ENCODE results near the gene KCNN3. TPM values are rescaled to one million over a fixed set of nuclear protein-coding genes. Genes with fewer than 3 reads are reported as not detected.

The KCNN3 gene
- total RNA-seq, 2 experiments from 2014 or later = 0.11 TPM; not detected in 1

DNA sequence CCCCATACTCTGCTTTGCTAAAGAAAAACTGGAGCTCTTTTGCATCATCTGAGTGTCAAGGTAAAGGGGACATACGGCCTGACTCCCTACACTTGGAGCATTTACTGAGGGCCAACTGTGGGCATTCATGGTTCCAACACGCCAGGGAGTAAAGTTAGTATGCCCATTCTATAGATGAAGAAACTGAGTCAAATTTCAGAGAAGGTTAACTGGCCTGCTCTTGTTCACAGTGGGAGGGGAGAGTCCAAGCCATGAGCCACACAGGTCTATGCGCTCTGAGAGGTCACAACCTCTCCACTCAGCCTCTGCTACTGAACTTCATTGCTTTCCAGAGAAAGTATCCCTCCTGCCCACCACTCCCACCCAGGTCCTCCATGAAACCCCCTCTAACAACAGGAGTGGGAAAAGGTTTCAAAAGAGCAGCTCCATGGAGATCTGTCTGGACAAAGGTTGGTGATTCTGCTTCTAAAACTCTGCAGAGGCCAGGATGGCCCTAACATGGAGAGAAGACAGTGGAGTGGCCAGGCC lies 6.8 kb upstream of the KCNN3 start:
- no peak overlapping the region for H3K27ac Mint-ChIP-seq
- POLR2A ChIA-PET = no interaction called here
- DNase-seq = no peak
- TF ChIP-seq CTCF (IDR thresholded peaks at IDR 0.05) = no peak
- H3K27me3 Mint-ChIP-seq = peaks cover 1% of the 10 kb centered on the region
- no peak overlapping the region for H3K4me3 Mint-ChIP-seq
- H3K4me1 Mint-ChIP-seq (ENCODE audit: low read depth) = peaks cover 4% of the 10 kb centered on the region
- no peaks in the 10 kb centered on the region for H3K9me3 Mint-ChIP-seq
- ATAC-seq = no peak
- H3K36me3 Mint-ChIP-seq (ENCODE audit: low read depth) = no peaks in the 10 kb centered on the region
- CTCF ChIA-PET = interaction anchor here (1.4 to 3.7 kb wide), 3 partner anchors 13 to 317 kb away, joined by 4 to 18 read pairs (median 18); no protein-coding TSS in a partner anchor
- intact Hi-C loops (cut with micrococcal nuclease) = loop anchor here (5.0 to 10.0 kb wide), 3 partner anchors 105 to 312 kb away; partner anchors contain the start of gene CHRNB2

GRCh38 chr1:154874465-154874864 lies 4.4 kb upstream of the KCNN3 start:
- CTCF ChIA-PET = interaction anchor here (0.9 to 3.2 kb wide), 10 partner anchors 9 to 315 kb away, joined by 3 to 18 read pairs (median 4); no protein-coding TSS in a partner anchor
- Mint-ChIP-seq H3K27ac (no peak overlapping the region), H3K4me3 (no peak overlapping the region), H3K27me3 (peaks cover 16% of the 10 kb centered on the region), H3K36me3 (ENCODE audit: low read depth) (no peaks in the 10 kb centered on the region), H3K9me3 (no peaks in the 10 kb centered on the region), H3K4me1 (ENCODE audit: low read depth) (peaks cover 22% of the 10 kb centered on the region)
- TF ChIP-seq CTCF (IDR thresholded peaks at IDR 0.05) = no peak
- POLR2A ChIA-PET = interaction anchor here (0.6 kb wide), 2 partner anchors 66 to 146 kb away, joined by 3 to 6 read pairs; no protein-coding TSS in a partner anchor
- DNase-seq = no peak
- intact Hi-C loops (cut with micrococcal nuclease) = loop anchor here (10.0 kb wide), 1 partner anchor 310 kb away; the partner anchor contains the start of gene CHRNB2
- no peak for ATAC-seq

DNA sequence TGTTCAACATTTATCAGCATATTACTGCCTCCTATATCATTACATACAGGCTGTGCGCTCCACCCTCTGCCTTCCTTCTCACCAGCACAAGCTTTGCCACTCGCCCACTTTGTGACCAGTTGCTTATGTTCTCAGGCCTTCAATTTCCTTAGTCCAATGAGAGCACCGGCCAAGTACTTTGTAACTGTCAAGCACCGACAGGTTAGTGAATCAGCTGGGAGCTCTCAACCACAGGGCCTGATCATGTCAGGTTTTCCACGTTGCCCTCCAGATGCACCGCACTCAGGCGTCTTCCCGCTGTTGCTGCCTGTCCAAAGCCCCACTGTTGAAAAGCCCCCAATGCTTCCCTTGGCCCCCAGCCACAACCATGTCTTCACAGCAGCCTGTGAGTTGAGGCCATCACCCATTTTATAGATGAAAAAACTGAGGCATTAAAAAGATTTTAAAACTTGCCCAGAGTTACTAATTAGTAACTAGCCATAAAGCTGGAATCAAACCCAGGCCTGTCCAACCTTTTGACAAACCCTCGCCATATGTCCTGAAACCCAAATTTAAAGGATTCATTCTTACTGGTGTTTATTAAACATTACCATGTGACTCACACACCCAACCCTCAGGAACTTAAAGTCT lies 3.4 kb upstream of the KCNN3 start:
- ChIA-PET CTCF (interaction anchor here (1.5 to 3.2 kb wide), 6 partner anchors 8 to 314 kb away, joined by 3 to 18 read pairs (median 10); no protein-coding TSS in a partner anchor), POLR2A (interaction anchor here (0.7 to 1.6 kb wide), 3 partner anchors 12 to 136 kb away, joined by 3 to 4 read pairs (median 3); no protein-coding TSS in a partner anchor)
- H3K27ac Mint-ChIP-seq = no peak overlapping the region
- DNase-seq = no peak
- H3K4me3 Mint-ChIP-seq = no peak overlapping the region
- H3K9me3 Mint-ChIP-seq = no peaks in the 10 kb centered on the region
- TF ChIP-seq CTCF (IDR thresholded peaks at IDR 0.05) = no peak
- no peaks in the 10 kb centered on the region for H3K36me3 Mint-ChIP-seq (ENCODE audit: low read depth)
- peaks cover 22% of the 10 kb centered on the region for H3K4me1 Mint-ChIP-seq (ENCODE audit: low read depth)
- H3K27me3 Mint-ChIP-seq = peaks cover 26% of the 10 kb centered on the region
- ATAC-seq = no peak
- intact Hi-C loops (cut with micrococcal nuclease) = loop anchor here (10.0 kb wide), 1 partner anchor 309 kb away; the partner anchor contains the start of gene CHRNB2

- TF ChIP-seq CTCF (IDR thresholded peaks at IDR 0.05) = no peak
- ChIA-PET CTCF (interaction anchor here (0.8 to 2.6 kb wide), 7 partner anchors 10 to 277 kb away, joined by 3 to 16 read pairs (median 3); no protein-coding TSS in a partner anchor), POLR2A (no interaction called here)
- Mint-ChIP-seq H3K27ac (no peak overlapping the region), H3K27me3 (peaks cover 30% of the 10 kb centered on the region), H3K4me3 (no peak overlapping the region), H3K9me3 (no peaks in the 10 kb centered on the region), H3K36me3 (ENCODE audit: low read depth) (no peaks in the 10 kb centered on the region), H3K4me1 (ENCODE audit: low read depth) (peaks cover 22% of the 10 kb centered on the region)
- ATAC-seq (no peak), DNase-seq (no peak)
- intact Hi-C loops (cut with micrococcal nuclease) = loop anchor here (10.0 kb wide), 1 partner anchor 307 kb away; the partner anchor contains the start of gene CHRNB2
Measured at GRCh38 chr1:154871374-154871773, 1.3 kb upstream of the KCNN3 start.

Data from activated CD8-positive, alpha-beta T cell treated with anti-CD3 and anti-CD28 coated beads for 36 hours (primary cell).